GM12872 (cell line): ENCODE results near the gene MAMSTR.

ENCODE experiments used
- CTCF ChIP-seq: IDR thresholded peaks from 3 replicates; pipeline ENCODE4 v1.5.1; 2011; ENCODE audit warnings: low read depth, mild to moderate bottlenecking, low read length, moderate library complexity; ENCODE audit not compliant: insufficient read depth

The MAMSTR gene

GRCh38 chr19:48698046-48698445 lies 21.5 kb downstream of the MAMSTR start:
- TF ChIP-seq CTCF: no peak

GRCh38 chr19:48696353-48697010 lies 23.0 kb downstream of the MAMSTR start:
- no peak for TF ChIP-seq CTCF

GRCh38 chr19:48695743-48696352 lies 23.7 kb downstream of the MAMSTR start, which contains the start of gene FUT2:
FUT2 (plus strand) TSS chr19:48695971; CDS start chr19:48702957, 6,986 bp downstream.
- no peak for TF ChIP-seq CTCF

GRCh38 chr19:48689449-48689848 lies 30.1 kb downstream of the MAMSTR start:
- no peak for TF ChIP-seq CTCF

GRCh38 chr19:48687776-48688175 lies 31.7 kb downstream of the MAMSTR start:
- no peak for TF ChIP-seq CTCF

GRCh38 chr19:48686088-48686487 lies 33.4 kb downstream of the MAMSTR start:
- TF ChIP-seq CTCF: no peak

GRCh38 chr19:48685583-48685982 lies 33.9 kb downstream of the MAMSTR start:
- no peak for TF ChIP-seq CTCF
